Measurements from ENCODE around the gene CREM. TPM values are rescaled to one million over a fixed set of nuclear protein-coding genes. Genes with fewer than 3 reads are reported as not detected.

Gene CREM
- total RNA-seq, 2 experiments from 2014 or later: 160 to 164 TPM

DNA sequence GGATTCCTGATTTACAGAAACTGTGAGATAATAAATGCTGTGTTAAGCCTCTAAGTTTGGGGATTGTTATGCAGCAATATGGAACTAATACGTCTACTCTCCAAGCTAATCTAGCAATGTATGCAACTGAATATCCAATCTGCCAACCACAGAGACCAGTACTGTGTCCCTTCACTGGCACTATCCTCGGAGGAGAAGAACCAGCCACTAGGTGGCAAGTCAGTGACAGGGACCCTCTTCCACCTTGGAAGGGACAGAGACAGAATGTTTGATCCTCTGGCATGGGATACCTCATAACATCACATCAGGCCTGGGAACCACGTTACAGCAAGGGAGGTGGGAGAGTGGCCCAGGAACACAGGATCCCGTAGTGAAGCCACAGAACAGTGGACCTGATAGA lies 96.4 kb downstream of the CREM start:
- CTCF ChIA-PET: interaction anchor here (4.1 to 7.8 kb wide), 2 partner anchors 100 to 229 kb away, joined by 17 to 211 read pairs; partner anchors contain the start of gene CREM
- intact Hi-C loops (cut with micrococcal nuclease): no loop called here
- Mint-ChIP-seq H3K4me3 (no peak overlapping the region), H3K27ac (no peak overlapping the region), H3K36me3 (no peaks in the 10 kb centered on the region), H3K27me3 (no peaks in the 10 kb centered on the region), H3K4me1 (ENCODE audit: low read depth) (peaks cover 30% of the 10 kb centered on the region), H3K9me3 (no peaks in the 10 kb centered on the region)
- POLR2A ChIA-PET: no interaction called here
- DNase-seq: no peak

DNA sequence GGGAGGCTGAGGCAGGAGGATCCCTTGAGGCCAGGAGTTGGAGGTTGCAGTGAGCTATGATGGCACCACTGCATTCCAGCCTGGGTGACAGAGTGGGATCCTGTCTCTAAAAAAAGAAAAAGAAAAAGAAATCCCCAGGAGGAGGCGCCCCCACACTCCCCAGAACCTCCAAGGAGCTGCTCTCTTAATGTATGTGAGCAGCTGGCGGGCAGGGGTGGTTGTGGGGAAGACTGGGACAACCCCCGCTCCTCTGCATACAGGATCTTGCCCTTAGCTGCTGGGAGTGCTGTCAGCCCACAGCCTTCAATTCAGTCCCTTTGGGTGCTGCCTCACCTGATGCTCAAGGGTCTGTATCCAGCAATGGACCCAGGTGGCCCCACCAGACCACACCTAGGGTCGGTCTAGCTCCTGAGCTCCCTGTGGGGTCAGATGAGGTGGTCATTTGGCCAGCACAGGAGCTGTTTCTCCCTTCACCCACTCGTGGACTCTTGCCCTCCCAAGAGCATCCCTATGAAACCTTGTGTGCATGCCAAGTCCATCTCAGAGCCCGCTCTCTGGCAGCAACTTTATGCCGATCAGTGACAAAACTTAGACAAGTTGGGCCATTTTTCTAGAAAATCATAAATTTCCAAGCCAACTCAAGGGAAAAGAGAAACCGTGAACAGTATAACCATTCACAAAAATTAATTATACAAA lies 97.5 kb downstream of the CREM start:
- DNase-seq: no peak
- POLR2A ChIA-PET: interaction anchor here (1.5 kb wide), 1 partner anchor 98 kb away, joined by 8 read pairs; the partner anchor contains the start of gene CREM
- Mint-ChIP-seq H3K9me3 (no peaks in the 10 kb centered on the region), H3K4me3 (no peak overlapping the region), H3K27me3 (no peaks in the 10 kb centered on the region), H3K27ac (no peak overlapping the region), H3K4me1 (ENCODE audit: low read depth) (peaks cover 18% of the 10 kb centered on the region), H3K36me3 (no peaks in the 10 kb centered on the region)
- CTCF ChIA-PET: interaction anchor here (1.0 to 1.6 kb wide), 4 partner anchors 15 to 98 kb away, joined by 3 to 6 read pairs (median 4); no protein-coding TSS in a partner anchor
- intact Hi-C loops (cut with micrococcal nuclease): no loop called here

- Mint-ChIP-seq H3K36me3 (no peaks in the 10 kb centered on the region), H3K9me3 (no peaks in the 10 kb centered on the region), H3K27me3 (no peaks in the 10 kb centered on the region), H3K4me1 (ENCODE audit: low read depth) (peaks cover 12% of the 10 kb centered on the region), H3K4me3 (no peak overlapping the region), H3K27ac (no peak overlapping the region)
- ChIA-PET POLR2A (interaction anchor here (1.0 to 1.5 kb wide), 2 partner anchors 99 kb away, joined by 4 to 8 read pairs; partner anchors contain the start of gene CREM), CTCF (interaction anchor here (1.0 to 1.6 kb wide), 3 partner anchors 15 to 99 kb away, joined by 3 to 6 read pairs (median 4); no protein-coding TSS in a partner anchor)
- DNase-seq: no peak
- intact Hi-C loops (cut with micrococcal nuclease): no loop called here
These were observed 98.6 kb downstream of the CREM start for GRCh38 chr10:35225204-35225603.

GRCh38 chr10:35226507-35226906 lies 99.9 kb downstream of the CREM start:
- Mint-ChIP-seq H3K4me1 (ENCODE audit: low read depth) (peaks cover 8% of the 10 kb centered on the region), H3K4me3 (no peak overlapping the region), H3K36me3 (no peaks in the 10 kb centered on the region), H3K9me3 (no peaks in the 10 kb centered on the region), H3K27ac (no peak overlapping the region), H3K27me3 (no peaks in the 10 kb centered on the region)
- no peak for DNase-seq
- CTCF ChIA-PET: no interaction called here
- intact Hi-C loops (cut with micrococcal nuclease): no loop called here
- POLR2A ChIA-PET: interaction anchor here (1.3 kb wide), 1 partner anchor 31 kb away, joined by 6 read pairs; no protein-coding TSS in a partner anchor

GRCh38 chr10:35228058-35228457 lies 101.4 kb downstream of the CREM start:
- H3K36me3 Mint-ChIP-seq: no peaks in the 10 kb centered on the region
- H3K4me1 Mint-ChIP-seq (ENCODE audit: low read depth): peaks cover 8% of the 10 kb centered on the region
- no peak overlapping the region for H3K4me3 Mint-ChIP-seq
- CTCF ChIA-PET: interaction anchor here (0.6 kb wide), 1 partner anchor 12 kb away, joined by 3 read pairs; no protein-coding TSS in a partner anchor
- H3K9me3 Mint-ChIP-seq: no peaks in the 10 kb centered on the region
- POLR2A ChIA-PET: no interaction called here
- intact Hi-C loops (cut with micrococcal nuclease): no loop called here
- DNase-seq: no peak
- no peaks in the 10 kb centered on the region for H3K27me3 Mint-ChIP-seq
- H3K27ac Mint-ChIP-seq: no peak overlapping the region

- no peak for DNase-seq
- no peaks in the 10 kb centered on the region for H3K27me3 Mint-ChIP-seq
- H3K4me3 Mint-ChIP-seq: no peak overlapping the region
- POLR2A ChIA-PET: no interaction called here
- CTCF ChIA-PET: no interaction called here
- no peaks in the 10 kb centered on the region for H3K4me1 Mint-ChIP-seq (ENCODE audit: low read depth)
- no peak overlapping the region for H3K27ac Mint-ChIP-seq
- H3K9me3 Mint-ChIP-seq: no peaks in the 10 kb centered on the region
- no peaks in the 10 kb centered on the region for H3K36me3 Mint-ChIP-seq
- intact Hi-C loops (cut with micrococcal nuclease): no loop called here
These were observed 105.0 kb downstream of the CREM start for GRCh38 chr10:35231646-35232045.

DNA sequence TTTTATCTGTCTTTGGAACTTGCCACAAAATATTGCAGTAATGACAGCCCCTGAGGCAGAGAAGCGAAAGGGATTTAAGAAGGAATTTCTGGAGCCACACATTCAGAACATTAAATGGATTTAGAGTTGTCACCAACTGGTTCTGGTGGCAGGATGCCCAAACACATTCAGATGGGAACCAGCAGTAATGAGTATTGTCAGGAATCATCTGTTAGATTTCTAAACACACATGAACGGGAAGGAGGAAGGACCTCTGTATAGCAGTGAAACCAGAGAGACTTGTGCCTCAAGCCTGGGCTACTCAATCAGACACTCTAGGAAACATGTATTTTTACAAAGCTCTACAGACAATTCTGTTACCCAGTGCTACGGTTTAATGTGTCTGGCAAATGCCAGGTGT lies 105.9 kb downstream of the CREM start:
- H3K4me3 Mint-ChIP-seq: no peak overlapping the region
- no peaks in the 10 kb centered on the region for H3K4me1 Mint-ChIP-seq (ENCODE audit: low read depth)
- H3K36me3 Mint-ChIP-seq: no peaks in the 10 kb centered on the region
- no peak overlapping the region for H3K27ac Mint-ChIP-seq
- no peaks in the 10 kb centered on the region for H3K27me3 Mint-ChIP-seq
- CTCF ChIA-PET: no interaction called here
- no peaks in the 10 kb centered on the region for H3K9me3 Mint-ChIP-seq
- no peak for DNase-seq
- POLR2A ChIA-PET: no interaction called here
- intact Hi-C loops (cut with micrococcal nuclease): no loop called here

GRCh38 chr10:35234073-35234472 lies 107.4 kb downstream of the CREM start:
- POLR2A ChIA-PET: no interaction called here
- H3K9me3 Mint-ChIP-seq: no peaks in the 10 kb centered on the region
- intact Hi-C loops (cut with micrococcal nuclease): no loop called here
- DNase-seq: no peak
- CTCF ChIA-PET: interaction anchor here (0.7 kb wide), 1 partner anchor 329 kb away, joined by 3 read pairs; no protein-coding TSS in a partner anchor
- H3K27ac Mint-ChIP-seq: no peak overlapping the region
- H3K27me3 Mint-ChIP-seq: no peaks in the 10 kb centered on the region
- no peaks in the 10 kb centered on the region for H3K4me1 Mint-ChIP-seq (ENCODE audit: low read depth)
- no peaks in the 10 kb centered on the region for H3K36me3 Mint-ChIP-seq
- H3K4me3 Mint-ChIP-seq: no peak overlapping the region

- Mint-ChIP-seq H3K9me3 (no peaks in the 10 kb centered on the region), H3K36me3 (no peaks in the 10 kb centered on the region), H3K27me3 (no peaks in the 10 kb centered on the region), H3K4me3 (no peak overlapping the region), H3K4me1 (ENCODE audit: low read depth) (no peaks in the 10 kb centered on the region), H3K27ac (no peak overlapping the region)
- ChIA-PET POLR2A (no interaction called here), CTCF (interaction anchor here (0.7 kb wide), 1 partner anchor 17 kb away, joined by 3 read pairs; no protein-coding TSS in a partner anchor)
- DNase-seq: no peak
- intact Hi-C loops (cut with micrococcal nuclease): loop anchor here (5.0 kb wide), 1 partner anchor 326 kb away; no protein-coding TSS in a partner anchor
These were observed 110.1 kb downstream of the CREM start for GRCh38 chr10:35236739-35237138.

DNA sequence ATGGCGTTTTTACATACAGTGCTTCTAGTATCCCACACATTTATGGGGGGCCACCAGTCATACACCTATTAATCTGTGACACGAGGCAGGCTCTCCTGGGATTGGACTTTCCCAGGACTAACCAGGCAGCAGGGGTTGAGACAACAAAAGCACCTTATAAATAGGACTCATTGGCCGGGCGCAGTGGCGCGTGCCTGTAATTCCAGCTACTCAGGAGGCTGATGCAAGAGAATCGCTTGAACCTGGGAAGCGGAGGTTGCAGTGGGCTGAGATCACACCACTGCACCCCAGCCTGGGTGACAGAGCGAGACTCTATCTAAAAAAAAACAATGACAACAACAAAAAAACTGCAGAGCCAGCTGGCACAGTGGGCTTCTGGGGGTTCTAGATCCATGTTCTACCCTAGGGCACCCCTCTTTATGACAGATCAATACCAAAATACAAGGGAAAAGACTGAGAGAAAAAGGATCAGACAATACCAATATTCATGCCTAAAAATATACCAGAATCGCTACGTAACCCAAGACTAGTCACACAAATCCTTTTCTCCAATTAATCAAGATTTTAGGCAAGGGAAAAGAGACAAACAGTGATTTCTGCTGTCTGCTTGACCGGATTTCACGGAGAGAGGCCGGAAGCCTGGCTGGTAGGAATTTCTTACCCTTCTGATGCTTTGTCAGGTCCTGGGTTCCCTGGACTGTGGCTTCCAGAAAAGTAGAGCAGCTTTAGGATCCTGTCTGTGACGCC lies 111.3 kb downstream of the CREM start:
- no peak for DNase-seq
- ChIA-PET POLR2A (no interaction called here), CTCF (interaction anchor here (0.6 kb wide), 1 partner anchor 396 kb away, joined by 3 read pairs; no protein-coding TSS in a partner anchor)
- intact Hi-C loops (cut with micrococcal nuclease): loop anchor here (5.0 kb wide), 1 partner anchor 324 kb away; no protein-coding TSS in a partner anchor
- Mint-ChIP-seq H3K36me3 (no peaks in the 10 kb centered on the region), H3K4me3 (no peak overlapping the region), H3K4me1 (ENCODE audit: low read depth) (no peaks in the 10 kb centered on the region), H3K27me3 (no peaks in the 10 kb centered on the region), H3K27ac (no peak overlapping the region), H3K9me3 (no peaks in the 10 kb centered on the region)

GRCh38 chr10:35244549-35244948 lies 117.9 kb downstream of the CREM start:
- CTCF ChIA-PET: no interaction called here
- H3K9me3 Mint-ChIP-seq: no peaks in the 10 kb centered on the region
- no peak for DNase-seq
- intact Hi-C loops (cut with micrococcal nuclease): no loop called here
- POLR2A ChIA-PET: interaction anchor here (0.8 kb wide), 1 partner anchor 803 kb away, joined by 3 read pairs; no protein-coding TSS in a partner anchor
- H3K27me3 Mint-ChIP-seq: no peaks in the 10 kb centered on the region
- no peaks in the 10 kb centered on the region for H3K36me3 Mint-ChIP-seq
- H3K4me1 Mint-ChIP-seq (ENCODE audit: low read depth): no peaks in the 10 kb centered on the region
- H3K27ac Mint-ChIP-seq: no peak overlapping the region
- no peak overlapping the region for H3K4me3 Mint-ChIP-seq

DNA sequence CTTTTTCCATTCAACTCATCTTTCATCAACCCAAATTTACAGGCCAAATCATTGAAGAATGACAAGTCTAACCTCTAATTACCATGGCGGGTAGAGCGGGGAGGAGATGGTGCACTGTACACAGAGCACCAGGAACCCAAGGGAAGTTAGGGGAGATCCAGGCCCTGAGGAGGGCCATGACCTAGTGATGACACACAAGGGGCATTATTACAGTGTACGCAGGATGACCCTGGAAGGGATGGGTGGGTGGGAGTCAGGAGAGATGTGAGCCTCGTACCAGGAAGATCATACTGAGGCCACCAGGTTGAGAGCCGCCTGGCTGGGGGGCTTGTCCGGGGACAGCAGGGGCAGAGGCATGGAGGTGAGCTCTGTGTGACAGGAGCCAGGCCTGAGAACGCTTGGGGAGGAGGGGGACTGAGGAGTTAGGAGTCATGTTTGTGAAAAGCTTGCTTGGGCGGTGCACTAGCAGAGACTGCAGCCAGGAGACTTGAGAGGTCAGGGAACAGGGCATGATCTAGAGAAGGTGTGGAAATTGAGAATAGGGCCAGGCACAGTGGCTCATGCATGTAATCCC lies 120.2 kb downstream of the CREM start:
- H3K27ac Mint-ChIP-seq: no peak overlapping the region
- ChIA-PET CTCF (no interaction called here), POLR2A (no interaction called here)
- no peaks in the 10 kb centered on the region for H3K36me3 Mint-ChIP-seq
- no peaks in the 10 kb centered on the region for H3K9me3 Mint-ChIP-seq
- intact Hi-C loops (cut with micrococcal nuclease): no loop called here
- H3K4me1 Mint-ChIP-seq (ENCODE audit: low read depth): no peaks in the 10 kb centered on the region
- no peak overlapping the region for H3K4me3 Mint-ChIP-seq
- H3K27me3 Mint-ChIP-seq: no peaks in the 10 kb centered on the region
- no peak for DNase-seq

Measured in activated CD4-positive, alpha-beta memory T cell treated with anti-CD3 and anti-CD28 coated beads for 36 hours (primary cell).